Inferior parietal cortex (tissue), 1 donor: ENCODE data around the gene HAL.

Experiments used
- DNase-seq: peaks from one replicate; pipeline ENCODE4 v3.0.0-alpha.2; 2016; ENCODE audit errors: extremely low spot score

The HAL gene

DNA sequence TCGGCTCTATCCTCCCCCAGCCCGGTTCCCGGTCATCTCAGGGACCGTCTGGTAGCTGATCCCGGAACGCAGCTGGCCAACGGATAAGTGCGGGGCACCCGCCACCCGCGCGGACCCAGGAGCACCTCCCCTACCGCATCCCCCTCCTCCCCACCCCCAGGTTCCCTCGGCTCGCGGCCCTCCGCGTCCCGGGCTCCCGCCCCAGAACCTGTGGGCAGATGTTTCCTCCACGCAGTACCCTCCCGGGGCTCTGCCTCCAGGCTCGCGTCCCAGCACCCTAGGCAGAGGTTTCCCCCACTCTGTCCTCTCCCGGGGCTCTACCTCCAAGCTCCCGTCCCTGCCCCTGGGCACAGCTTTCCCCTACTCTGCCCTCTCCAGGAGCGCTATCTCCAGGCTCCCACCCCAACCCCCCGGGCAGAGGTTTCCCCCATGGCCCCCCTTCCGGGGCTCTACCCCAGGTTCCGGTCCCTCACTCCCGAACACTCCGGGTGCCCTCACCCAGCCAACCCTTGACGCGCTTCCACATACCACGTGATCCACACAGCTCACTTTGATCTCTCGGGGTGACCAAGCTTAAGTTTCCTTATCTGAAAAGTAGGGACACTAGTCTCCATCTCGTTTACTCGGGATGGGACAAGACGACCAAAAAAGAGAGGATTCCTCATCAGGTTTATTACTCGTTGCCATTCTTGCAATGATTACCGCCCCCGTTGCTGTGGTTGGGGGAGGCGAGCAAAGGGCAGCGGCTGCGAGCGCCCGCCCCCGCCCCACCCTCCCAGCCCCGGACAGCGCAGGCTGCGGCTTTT, 53.4 kb downstream of the HAL start, which contains the start of gene CCDC38:
Gene CCDC38 (minus strand): TSS at position 91 of the 806 bp plus-strand sequence. CDS start 6,105 bp downstream, outside the sequence.
- DNase-seq: peak; percentile 80

DNA sequence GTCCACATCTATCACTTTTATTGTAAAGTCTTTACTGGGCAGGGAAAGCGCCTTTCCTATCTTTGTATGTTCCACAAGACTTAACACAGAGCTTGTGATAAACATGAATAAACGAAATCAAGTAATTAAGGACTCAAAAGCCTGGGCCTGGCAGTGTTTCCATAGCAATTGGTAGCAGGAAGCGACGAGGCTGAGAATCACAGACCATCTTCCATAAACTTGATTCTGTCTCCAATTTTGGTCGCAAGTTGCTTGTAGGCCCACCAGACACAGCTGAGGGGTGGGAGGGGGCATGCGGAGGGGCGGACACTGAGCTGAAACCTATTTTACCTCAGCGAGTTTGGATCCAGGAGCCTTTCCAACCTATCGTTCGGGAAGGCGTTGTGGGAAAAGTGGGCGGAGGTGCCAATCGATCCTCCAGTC, 54.0 kb downstream of the HAL start:
- DNase-seq: no peak

DNA sequence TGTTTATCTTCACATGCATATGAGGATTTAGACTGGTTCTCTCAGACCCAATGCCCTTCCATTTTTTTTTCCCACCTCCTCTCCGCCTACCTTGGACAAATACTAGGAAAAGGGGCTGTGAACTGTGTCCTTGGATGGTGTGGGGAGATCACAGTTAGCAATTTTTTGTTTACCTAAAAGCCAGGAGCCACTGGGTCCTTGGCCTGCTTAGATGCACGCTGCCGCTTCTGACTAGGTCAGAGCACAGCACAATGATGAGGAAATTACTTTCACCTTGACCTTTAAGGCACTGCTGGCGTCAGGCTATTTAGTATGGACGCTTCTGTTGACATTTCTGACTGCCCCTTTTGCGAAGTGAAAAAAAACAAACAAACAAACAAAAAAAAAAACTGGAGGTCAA, 55.6 kb downstream of the HAL start:
- DNase-seq: no peak
